Stimulated activated CD4-positive, alpha-beta T cell treated with anti-CD3 and anti-CD28 coated beads, TNF-alpha, amount 100 ng/mL, for 1 hour (primary cell): Measurements from ENCODE around the gene OPRD1.

ENCODE experiments used
- DNase-seq, 3 donors: peaks; one replicate each; pipeline ENCODE4 v3.0.0-alpha.2; 2020; ENCODE audit warnings: low read depth in 3 of 3, low spot score in 1 of 3

OPRD1 gene

DNA sequence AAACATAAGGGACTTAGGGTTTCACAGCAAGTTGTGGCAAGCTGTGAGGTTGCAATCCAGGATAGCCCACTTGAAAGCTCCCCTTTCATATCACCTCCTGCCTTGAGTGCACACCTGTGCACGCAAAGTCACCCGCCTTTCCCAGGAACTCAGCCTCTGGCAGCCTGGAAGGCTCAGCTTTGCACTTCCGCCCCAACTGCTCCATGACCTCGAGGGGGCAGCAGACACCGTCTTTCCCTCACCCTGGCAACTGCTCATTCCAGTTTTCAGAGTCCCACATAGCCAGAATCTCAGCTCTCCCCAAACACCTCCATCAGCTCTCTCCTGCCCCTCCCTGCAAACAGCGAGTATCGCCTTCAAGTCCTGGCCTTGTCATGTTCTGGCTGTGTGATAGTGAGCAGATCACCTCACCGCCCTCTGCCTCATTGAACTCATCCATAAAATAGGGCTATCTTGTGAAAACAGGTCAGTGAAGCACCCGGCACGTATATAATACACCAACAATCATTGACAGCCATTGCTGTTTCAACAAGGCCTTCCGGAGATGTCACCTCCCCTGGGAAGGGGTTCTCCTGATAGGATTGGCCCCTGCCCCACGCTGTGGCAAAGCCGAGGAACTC lies 70.1 kb downstream of the OPRD1 start:
- DNase-seq, result peak; percentile 38 to 70 (median 58)

DNA sequence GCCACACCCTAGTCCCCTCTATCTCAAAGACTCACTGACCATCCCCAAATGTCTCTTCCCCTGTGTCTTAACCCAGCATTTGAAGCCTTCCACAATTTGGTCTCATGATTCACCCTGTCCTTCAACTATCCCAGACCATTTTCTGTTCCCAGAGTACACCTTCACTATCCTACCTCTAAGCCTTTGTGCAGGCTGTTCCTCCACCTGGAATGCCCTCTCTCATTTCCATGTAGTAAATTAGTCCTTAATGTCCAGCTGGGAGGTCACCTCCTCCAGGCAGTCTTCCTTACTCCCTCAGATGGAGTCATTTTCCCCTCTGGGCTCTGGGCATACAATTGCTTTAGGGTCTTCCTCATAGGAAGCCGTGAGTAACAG lies 71.3 kb downstream of the OPRD1 start:
- no peak for DNase-seq

DNA sequence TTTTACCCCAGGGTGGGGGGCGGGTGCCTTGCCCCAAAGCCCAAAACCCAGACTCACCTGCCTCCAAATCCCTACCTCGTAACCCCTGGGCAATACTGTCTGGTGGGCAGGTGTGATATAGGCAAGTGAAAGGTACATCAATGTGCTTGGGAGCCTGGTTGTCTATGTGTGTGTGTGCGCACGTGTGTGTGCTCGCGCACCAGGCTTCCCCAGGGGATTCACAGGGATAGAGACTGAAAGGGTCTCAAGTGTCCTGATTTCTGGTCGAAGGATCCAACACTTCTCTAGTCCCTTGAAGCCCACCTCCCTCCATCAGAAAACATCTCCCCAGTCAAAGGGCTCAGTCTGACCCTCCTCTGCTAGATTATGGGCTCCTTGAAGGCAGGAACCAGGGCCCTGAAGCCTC lies 73.5 kb downstream of the OPRD1 start:
- no peak for DNase-seq

DNA sequence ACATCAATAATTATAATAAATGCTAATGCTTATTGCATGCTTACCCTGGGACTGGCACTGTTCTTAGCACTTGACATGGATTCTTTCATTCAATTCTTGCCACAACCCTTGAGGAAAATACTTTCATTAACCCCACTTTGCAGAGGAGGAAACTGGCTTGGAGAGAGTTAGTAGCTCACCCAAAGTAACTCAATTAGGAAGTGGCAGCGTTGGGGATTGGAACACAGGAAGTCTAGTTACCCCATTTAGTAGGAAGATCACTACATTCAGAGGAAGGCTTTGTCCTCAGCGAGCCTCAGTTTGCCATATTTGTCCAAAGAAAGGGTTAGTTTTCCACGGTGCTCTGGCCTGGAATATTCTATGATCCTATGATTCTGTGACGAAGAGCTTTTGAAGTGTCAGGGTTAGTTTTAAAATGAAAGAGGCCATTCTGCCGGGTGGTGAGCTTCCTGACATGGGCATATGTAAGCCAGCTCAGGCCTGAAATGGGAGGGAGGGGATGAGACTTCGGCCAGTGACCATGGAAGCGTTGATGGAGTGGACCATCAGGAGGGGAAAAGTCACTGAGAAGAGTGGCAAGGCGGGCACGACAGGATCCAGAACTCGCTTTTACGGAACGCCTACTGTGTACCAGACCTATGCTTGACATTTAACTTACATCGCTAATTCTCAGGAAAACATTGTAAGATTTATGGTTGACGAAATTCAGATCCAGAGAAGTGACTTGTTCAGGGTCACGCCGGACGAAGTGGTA lies 74.2 kb downstream of the OPRD1 start:
- no peak for DNase-seq

DNA sequence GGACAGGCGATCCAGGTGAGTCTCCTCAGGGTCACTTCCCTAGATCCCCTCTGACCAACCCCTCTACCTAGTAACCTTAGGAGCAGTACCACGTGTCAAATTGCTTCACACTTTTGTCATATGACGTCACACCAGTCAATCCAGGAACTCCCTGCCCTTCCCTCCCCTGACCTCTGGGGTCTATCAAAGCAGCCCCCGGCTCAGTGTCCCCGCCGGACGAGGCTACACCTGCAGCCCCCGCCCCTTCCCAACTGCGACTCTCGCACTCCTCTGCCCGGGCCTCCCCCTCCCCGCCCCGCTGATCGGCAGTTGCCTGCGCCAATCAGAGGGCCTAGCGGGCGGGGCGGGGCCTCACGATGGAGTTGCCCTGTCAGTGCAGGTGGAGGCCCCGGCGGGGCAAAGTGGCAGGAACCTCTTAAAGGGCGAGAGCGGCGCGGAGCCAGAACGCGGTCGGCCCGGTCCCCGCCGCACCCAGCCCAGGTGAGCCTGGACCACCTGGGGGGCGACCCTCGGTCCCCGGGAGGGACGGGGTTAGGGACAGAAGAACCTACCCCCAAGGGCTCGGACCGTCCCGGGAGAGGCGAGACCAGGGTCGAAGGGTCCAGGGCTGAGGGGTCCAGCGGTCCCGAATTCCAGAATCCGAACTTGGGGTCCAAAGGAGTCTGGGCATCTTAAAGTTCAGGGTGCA lies 74.9 kb downstream of the OPRD1 start:
- DNase-seq, result peak; percentile 81 to 89 (median 81)

DNA sequence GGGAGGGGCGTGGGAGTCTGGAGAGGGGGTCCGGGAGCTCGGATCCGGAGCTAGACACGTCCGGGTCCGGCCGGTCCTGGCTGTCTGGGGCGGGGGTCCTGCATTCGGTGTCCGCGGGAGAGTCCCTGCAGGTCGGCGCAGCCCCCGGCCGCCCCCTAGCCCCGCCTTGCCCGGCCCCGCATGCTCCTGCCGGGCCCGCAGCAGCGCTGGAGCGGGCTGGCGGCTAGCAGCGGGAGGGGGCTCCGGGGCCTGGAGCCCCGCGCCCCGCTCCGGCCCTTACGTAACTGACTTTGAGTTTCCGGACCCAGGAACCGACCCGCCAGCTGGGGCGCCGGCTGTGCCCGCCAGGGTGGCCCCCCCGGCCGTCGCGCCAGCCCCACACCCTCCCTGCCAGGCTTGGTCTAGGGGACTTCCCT lies 75.5 kb downstream of the OPRD1 start:
- peak in 2 of 3 donors; percentile 38 to 45 for DNase-seq

DNA sequence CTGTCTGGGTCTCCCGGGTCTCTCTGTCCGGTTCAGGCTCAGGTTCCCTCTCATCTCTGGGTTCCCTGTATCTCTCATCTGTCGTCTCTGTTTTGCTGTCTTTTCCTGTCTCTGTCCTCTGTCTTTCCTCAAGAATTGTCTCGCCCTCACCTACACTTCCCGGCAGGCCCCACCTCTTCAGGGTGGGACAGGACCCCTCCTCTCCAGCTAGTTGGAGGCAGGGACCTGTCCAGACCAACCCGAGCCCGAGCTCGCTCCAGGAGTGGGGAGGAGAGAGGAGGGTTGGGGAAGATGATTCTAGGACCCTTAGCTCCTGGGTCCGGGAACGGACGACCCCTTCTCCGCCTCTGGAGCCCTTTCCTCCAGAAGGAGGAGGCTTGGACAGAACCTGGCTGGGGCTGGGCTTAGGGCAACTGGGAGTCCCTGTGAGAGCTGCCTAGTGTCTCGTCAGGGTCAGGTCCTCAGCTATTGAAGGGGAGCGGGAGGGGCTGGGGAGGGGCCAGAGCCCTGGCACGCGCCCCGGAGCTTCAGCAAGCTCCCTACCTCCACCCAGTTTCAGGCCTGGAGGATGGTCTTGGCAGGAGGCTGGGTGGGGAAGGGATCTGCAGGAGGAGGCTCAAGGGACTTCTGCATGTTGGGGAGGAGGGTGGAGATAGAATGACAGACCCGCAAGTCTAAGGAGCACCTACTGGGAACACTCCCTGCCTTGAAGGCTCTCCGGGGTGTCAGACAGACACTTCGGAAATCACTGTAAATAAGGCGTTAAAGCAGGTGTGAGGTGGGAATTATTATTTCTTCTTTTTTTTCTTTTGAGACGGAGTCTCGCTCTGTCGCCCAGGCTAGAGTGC lies 76.1 kb downstream of the OPRD1 start:
- DNase-seq, result no peak

DNA sequence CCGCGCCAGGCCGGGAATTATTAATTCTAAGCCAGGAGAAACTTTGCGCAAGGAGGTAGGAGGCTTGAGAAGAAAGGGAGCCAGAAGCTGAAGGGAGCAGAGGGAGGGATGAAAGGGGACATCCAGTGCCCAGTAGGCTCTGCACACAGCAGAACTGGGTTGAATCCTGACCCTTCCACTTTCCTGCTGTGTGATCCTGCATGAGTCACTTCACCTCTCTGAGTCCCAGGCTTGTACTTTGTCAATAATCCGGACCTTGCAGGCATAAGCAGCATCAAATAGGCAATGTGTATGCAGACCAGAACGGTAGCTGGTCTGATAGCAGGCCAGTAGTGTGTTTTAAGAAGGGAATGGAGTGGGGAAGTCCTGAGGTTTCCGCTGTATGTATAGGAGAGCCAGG lies 76.9 kb downstream of the OPRD1 start:
- DNase-seq, result no peak

DNA sequence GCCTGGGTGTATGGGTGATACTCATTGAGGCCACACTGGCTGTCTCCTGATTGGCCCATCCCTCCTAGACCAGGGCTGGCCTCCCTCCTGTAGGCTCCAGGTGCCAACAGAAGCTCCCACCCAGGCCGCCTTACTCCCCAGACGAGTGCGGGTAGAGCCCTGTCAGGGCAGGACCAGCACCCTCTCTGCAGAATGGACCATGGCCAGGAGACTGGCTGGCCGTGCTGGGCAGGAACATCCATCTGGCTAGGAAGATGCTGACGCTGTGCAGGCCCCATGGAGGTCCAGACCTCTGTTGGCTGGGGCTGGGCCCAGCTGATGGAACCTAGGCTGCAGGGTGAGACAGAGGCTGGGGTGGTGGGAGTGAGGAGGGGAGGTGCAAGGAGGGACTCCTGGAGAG lies 77.4 kb downstream of the OPRD1 start:
- no peak for DNase-seq

DNA sequence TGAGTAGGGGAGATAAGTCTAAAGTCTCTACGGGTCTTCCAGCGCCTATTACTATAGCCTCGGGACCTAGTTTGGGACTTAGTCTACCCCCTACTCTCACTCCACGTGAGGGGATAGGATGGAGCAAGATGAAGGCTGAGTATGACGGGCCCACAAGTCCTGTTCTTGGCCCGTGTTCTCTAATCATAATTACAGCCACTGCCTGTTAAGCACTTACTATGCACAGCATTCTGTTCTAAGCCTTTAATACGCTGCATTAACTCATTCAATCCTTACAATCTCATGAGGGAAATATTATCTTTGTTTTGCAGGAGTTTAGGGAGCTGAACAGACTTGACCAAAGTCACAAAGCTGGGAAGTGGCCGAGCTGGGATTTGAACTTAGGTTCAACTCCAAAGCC lies 78.5 kb downstream of the OPRD1 start:
- DNase-seq, result no peak

DNA sequence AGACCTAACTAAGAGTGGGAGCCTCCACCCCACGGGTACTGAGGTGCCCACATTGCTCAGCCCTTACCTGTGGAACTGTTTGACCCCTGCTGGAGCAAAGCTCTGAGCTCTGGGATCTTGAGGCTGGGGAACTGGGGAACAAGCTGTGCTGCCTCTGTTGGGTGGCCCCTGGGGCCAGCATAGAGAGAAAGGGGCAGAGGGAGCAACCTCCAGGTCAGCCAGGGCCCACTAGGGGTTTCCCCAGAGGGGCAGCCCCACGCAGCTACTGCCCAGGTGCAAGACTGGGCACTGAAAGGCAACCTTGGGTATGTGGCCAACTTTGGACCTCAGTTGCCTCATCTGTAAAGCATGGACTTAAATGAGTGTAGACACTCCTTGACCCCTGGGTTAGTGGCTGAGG lies 78.9 kb downstream of the OPRD1 start:
- DNase-seq, result no peak

DNA sequence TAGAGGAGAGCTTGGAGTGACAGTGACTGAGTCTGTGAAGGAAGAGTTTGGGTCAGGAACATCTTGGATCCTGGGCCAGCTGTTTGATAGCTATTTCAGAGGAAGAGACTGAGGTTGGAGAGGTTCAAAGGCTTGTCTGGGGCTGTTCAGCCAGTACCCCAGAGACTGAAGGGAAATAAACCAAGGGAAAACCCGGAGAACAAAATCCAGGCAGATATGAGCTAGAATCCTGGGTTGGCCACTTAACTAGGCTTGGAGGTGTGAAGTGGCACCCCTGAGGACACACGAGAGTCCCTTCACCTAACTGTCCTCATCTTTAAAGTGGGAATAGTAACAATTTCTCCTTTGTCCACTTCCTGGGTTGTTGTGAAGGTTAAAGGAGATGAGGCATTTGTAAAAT lies 79.3 kb downstream of the OPRD1 start:
- no peak for DNase-seq

DNA sequence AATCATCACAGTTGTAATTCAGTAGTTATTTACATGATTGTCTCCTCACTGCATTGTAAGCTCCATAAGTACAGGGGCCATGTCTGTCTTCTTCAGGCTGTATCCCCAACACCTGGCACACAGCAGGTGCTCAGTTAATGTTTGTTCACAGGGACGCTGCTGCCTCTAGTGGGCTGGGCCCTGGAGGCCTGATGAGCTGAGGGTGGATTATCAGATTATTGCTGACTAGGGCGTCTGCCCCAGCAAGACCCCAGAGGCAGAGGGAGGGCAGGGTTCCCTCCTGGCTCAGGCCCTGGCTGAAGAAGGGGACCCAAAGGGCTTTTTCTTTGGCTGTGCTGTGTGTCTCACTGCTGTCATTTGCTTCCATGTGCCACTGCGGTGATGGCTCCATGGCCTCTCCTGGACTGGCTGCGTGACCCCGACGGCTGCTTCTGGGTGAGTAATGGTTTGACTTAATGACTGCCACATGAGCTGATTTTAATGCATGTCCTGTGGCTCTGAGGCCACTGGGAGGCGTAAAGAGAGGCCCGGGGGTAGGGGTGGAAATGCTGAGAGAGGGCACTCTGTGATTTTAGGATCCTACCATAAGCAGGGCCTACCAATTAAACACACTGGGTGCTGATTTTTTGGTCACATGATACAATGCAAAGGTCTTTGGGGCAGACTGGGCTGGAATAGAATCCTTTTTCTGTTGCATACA lies 81.6 kb downstream of the OPRD1 start:
- no peak for DNase-seq

DNA sequence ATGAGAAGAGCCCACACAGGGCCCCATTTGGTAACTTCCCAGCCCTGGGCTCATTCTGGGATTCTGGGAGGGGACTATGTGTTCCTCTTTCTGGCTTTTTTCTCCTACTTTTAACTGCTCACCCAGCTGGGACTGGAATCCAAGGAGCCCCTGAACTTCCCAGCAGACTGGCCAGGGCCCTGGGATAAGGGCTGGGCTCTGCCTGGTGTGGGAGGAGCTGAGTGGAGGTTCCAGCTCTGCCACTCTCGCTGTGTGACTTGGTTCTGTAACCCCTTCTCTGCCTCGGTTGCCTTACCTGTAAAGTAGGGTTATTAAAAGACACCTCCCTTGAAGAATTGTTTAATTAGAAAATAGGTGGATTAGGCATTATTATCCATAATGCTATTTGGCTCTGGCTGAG lies 82.8 kb downstream of the OPRD1 start:
- no peak for DNase-seq

DNA sequence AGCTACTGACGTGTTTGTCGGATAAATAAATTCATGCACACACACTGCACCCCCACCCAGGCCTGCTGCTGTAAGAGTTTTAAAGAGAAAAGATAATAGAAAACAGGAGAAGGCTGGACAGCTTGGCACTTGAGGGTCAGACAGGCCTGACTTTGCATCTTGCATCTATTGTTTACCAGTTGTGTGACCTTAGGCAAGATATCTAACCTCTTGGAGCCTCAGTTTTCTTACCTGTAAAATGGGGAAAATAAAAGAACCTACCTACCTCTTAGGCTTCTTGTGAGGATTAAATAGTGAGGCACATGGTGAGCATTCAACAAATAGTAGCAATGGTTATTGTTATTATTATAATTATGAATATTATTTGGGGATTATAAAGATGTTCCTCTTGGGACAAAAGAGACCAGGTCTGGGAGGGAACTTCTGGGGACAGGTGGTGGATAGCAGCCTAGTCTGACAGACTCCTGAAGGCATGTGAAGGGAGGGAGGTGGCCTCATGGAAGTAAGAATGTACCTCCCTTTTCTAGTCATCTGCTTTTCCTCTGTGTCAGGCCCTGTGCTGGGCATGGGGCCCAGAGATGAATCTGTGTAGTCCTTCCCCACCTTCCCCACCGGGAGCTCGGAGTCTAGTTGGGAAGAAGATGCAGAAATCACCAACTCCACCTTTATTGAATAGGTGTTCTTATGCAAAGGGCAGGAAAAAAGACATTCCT lies 84.1 kb downstream of the OPRD1 start:
- no peak for DNase-seq

DNA sequence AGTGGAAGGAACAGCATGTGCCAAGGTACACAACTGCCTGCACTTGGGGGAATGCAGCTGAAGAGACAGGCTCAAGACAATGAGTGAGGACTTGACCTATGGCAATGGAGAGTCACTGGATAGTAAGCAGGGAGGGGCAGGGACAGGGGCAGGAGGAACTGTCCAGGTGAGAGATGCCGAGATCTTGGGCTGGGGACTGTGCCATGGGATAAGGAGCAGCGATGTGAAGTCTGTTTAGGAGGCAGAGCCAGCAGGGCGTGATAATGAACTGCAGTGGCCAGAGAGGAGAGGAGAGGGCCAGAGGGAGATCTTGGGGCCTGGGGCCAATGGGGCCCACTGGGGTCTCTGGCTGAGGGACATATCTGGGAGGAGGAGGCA lies 84.6 kb downstream of the OPRD1 start:
- no peak for DNase-seq

DNA sequence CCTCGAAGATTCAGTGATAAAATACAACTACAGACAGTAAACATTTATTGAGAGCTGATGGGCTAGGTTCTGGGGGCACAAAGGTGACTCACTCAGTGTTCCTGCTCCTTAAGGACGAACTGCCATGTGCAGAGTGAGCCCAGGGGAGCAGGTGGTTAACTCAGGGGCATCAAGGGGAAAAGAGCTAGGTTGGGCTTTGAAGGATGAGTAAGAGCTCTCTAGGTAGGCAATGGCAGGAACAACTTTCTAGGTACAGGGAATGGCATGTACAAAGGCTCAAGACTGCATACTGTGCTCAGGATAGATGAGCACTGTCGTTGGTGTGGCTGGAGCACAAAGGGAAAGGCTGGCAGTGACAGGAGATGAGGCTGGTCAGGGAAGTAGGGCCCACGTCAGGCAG lies 85.8 kb downstream of the OPRD1 start:
- no peak for DNase-seq

DNA sequence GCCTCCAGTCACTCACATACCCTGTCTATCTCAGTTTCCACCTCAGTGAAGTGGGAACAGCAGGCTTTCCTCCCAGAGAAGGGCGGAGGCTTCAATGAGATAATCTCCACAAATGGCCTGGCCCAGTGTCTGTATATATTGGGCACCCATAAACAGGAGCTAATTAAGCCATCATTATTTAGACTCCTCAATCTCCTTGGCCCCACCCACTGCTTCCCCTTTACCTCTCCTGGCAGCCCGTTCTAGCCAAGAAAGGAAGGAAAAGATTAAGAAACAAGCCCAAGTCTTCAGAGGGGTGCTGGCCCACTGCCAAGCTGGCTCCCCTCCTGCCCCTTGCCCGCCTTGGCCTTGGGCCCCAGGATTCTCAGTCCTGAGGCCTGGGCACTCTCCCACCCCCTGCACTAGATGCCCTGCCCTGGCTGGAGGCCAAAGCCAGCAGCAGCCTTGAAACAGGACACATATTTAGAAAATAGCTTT lies 86.5 kb downstream of the OPRD1 start:
- DNase-seq, result no peak

DNA sequence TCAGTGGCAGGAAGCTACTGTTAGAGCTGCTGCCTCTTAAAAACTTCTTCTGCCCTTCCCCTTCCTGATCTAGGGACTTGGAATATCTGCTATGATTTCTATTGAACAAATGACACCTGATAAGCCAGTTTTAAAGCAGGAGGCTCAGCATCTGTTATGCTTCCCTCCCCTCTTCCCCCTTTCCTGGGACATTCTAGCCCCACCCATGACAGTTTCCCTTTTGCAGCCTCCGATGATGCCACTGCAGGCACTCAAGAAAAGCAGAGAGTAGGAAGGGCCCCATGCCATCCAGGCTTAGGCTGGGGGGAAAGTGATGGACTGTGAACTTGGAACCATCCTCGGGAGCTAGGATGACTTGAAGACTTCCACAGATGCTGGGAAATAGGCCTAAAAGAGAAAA lies 87.3 kb downstream of the OPRD1 start:
- no peak for DNase-seq

DNA sequence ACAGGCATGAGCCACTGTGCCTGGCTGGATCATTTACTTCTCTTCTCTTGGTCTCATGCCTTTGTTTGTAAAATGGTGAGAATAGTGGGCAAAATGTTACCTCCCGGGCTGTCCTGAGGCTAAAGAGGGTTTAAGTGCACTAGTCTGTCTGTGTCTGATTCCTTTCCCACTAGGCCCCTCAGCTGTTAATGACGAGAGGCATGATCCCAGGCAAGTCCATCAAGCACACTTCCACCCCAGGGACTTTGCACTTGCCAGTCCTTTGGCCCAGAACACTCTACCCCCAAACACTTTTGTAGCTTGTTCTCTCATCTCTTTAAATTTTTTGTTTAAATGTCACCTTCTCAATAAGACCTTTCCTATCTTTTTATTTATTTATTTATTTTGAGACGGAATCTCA lies 88.6 kb downstream of the OPRD1 start:
- DNase-seq, result no peak
